Effector memory CD8-positive, alpha-beta T cell (primary cell): ENCODE measurements around the gene RTTN.

Source experiments
- ATAC-seq: fragments of 150-1000 bp; cut with Tn5 transposase; replicated peaks from 2 replicates; pipeline ENCODE4 v1.10.0; 2021; ENCODE audit warnings: mild to moderate bottlenecking, moderate library complexity
- DNase-seq, 3 experiments: peaks; one replicate each; pipeline ENCODE4 v3.0.0; 2021
- H3K27ac Mint-ChIP-seq, 2 donors: one replicate each; pipeline ENCODE4 v1.8.0; 2022; ENCODE audit warnings: mild to moderate bottlenecking in 2 of 2, mixed read lengths in 2 of 2, moderate library complexity in 2 of 2
- H3K27me3 Mint-ChIP-seq, 2 donors: one replicate each; pipeline ENCODE4 v1.8.0; 2022; ENCODE audit warnings: mixed read lengths in 2 of 2
- H3K36me3 Mint-ChIP-seq: one replicate; pipeline ENCODE4 v1.8.0; 2022; ENCODE audit warnings: mild to moderate bottlenecking, moderate library complexity, mixed read lengths; ENCODE audit not compliant: insufficient read depth
- H3K4me1 Mint-ChIP-seq, 2 donors: one replicate each; pipeline ENCODE4 v1.8.0; 2022; ENCODE audit warnings: low read depth in 2 of 2, mixed read lengths in 2 of 2
- H3K4me3 Mint-ChIP-seq, 2 donors: one replicate each; pipeline ENCODE4 v1.8.0; 2022; ENCODE audit warnings: mild to moderate bottlenecking in 2 of 2, mixed read lengths in 2 of 2, moderate library complexity in 2 of 2
- H3K9me3 Mint-ChIP-seq, 2 donors: one replicate each; pipeline ENCODE4 v1.8.0; 2022; ENCODE audit warnings: mixed read lengths in 2 of 2

RTTN gene

DNA sequence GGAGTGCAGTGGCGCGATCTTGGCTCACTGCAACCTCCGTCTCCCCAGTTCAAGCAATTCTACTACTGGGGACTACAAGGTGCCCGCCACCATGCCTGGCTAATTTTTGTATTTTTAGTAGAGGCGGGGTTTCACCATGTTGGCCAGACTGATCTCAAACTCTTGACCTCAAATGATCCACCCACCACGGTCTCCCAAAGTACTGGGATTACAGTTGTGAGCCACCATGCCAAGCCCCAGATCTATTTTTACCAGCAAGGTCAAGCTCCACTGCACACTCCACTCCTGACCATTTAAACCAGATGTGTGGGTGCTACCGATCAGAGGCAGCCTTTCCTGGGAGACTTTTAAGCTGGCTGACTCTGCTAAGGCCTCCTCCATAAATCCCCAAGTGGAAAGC, 190.4 kb downstream of the RTTN start:
- H3K27ac Mint-ChIP-seq = no peak overlapping the region
- H3K36me3 Mint-ChIP-seq = no peaks in the 10 kb centered on the region
- ATAC-seq (no peak), DNase-seq (no peak)
- no peaks in the 10 kb centered on the region for H3K4me1 Mint-ChIP-seq
- H3K9me3 Mint-ChIP-seq = peaks cover 0 to 5% of the 10 kb centered on the region in 2 donors
- no peak overlapping the region for H3K4me3 Mint-ChIP-seq
- H3K27me3 Mint-ChIP-seq = no peaks in the 10 kb centered on the region

DNA sequence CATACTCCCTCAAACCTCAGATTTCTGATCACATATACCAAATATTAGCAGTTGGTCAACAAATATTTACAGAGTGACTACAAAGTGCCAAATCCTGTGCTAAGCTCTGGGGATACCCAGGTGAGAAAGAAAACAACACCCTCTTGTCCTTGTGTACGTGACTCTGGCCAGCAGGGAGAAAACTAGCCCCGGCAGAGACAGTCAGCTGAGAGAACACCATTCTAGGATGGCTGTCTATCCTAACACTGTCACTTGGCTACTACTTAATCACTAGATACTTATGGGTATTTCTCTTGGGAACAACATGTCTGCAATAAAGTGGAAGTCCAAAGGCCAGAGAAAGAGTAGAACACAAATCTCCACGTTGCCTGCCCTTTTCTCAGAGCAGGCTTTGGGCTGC, 199.9 kb downstream of the RTTN start:
- peaks cover 5% of the 10 kb centered on the region for H3K36me3 Mint-ChIP-seq
- no peak for DNase-seq
- H3K9me3 Mint-ChIP-seq = peaks cover 0 to 2% of the 10 kb centered on the region in 2 donors
- H3K27ac Mint-ChIP-seq = no peak overlapping the region
- peaks cover 0 to 4% of the 10 kb centered on the region in 2 donors for H3K4me1 Mint-ChIP-seq
- no peaks in the 10 kb centered on the region for H3K27me3 Mint-ChIP-seq
- ATAC-seq = no peak
- H3K4me3 Mint-ChIP-seq = no peak overlapping the region

DNA sequence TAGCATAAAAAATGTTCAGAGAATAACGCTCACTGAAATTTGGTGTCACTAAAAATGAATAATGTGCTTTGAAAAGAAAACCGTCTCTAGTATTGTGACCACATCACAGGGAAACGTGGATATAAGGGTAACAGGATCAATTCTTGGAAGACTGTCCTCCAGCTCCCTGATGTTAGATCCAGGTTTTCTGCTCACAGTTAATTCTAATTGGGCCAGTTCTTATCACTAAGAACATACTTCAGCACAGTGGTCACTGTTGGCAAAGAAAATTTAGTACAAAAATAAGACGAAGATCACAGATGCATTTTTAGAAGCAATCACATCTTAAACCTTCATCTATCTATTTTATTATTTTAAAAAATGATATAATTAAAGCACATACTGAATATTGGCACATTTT, 200.8 kb downstream of the RTTN start:
- no peak overlapping the region for H3K27ac Mint-ChIP-seq
- ATAC-seq (no peak), DNase-seq (no peak)
- H3K4me3 Mint-ChIP-seq = no peak overlapping the region
- H3K9me3 Mint-ChIP-seq = no peaks in the 10 kb centered on the region
- peaks cover 5% of the 10 kb centered on the region for H3K36me3 Mint-ChIP-seq
- peaks cover 0 to 4% of the 10 kb centered on the region in 2 donors for H3K4me1 Mint-ChIP-seq
- H3K27me3 Mint-ChIP-seq = no peaks in the 10 kb centered on the region

- Mint-ChIP-seq H3K27ac (no peak overlapping the region), H3K9me3 (no peaks in the 10 kb centered on the region), H3K4me3 (no peak overlapping the region), H3K36me3 (peaks cover 3% of the 10 kb centered on the region), H3K27me3 (no peaks in the 10 kb centered on the region), H3K4me1 (peaks cover 4% of the 10 kb centered on the region in 2 donors)
- no peak for DNase-seq
- no peak for ATAC-seq
These were observed 205.8 kb downstream of the RTTN start for GRCh38 chr18:69999656-70000055.

DNA sequence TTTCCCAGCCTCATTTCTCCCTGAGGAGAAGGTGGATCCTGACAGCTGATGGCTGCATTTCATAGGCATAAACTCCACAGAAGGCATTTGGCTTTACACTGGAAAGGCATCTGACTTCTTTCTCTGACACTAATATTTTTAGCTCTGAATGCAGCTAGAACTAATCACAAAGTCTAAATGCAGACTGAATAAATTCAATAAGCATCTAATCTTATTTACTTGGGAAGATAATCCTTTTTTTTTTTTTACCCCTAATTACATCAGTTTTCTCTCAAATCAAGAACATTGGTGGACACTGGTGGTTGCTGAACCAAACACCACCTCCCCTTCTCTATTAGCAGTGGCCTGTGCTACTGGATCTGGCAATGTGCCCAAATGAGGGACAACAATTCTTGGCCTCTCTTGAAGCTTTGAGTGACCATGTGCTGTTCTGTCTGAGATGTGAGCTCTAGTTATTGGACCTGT, 206.9 kb downstream of the RTTN start:
- H3K4me1 Mint-ChIP-seq = peaks cover 4% of the 10 kb centered on the region in 2 donors
- no peak overlapping the region for H3K27ac Mint-ChIP-seq
- H3K36me3 Mint-ChIP-seq = no peaks in the 10 kb centered on the region
- no peak for DNase-seq
- H3K4me3 Mint-ChIP-seq = no peak overlapping the region
- no peak for ATAC-seq
- H3K9me3 Mint-ChIP-seq = no peaks in the 10 kb centered on the region
- H3K27me3 Mint-ChIP-seq = no peaks in the 10 kb centered on the region

DNA sequence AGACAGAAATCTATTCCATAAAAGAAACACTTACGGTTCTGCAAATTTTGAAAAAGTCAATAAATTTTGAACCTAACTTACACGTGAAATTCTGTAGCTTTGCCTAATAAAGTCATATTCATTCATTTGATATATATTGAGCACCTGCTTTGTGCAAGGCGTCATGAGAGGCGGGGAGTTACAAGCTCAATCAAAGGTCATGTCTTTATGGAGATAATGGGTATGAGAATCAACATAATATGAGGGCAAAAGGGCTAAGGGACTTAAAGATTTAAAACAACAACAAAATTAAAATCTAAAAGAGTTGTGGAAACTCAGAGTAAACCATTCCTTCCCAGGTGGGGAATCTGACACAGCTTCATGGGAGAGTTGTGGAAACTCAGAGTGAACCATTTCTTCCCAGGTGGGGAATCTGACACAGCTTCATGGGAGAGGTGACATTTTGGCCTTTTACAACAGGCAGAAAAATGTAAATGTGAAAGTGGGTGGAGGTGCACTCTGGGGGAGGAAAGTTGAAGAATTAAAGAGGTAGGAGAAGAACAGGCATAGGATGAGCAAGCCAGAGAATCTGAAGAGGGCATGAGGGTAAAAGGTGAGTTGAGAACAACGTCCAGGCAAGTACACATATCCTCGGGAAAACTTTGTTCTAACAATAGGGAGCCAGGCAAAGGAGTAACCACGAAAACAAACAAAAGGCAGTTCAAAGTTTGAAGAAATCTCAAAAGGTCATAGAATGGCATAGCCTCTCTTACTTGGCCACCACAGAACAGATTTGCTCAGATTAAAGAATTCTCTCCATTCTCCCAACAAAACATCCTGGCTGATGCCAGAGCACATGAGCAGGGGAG, 208.3 kb downstream of the RTTN start:
- ATAC-seq (no peak), DNase-seq (no peak)
- no peaks in the 10 kb centered on the region for H3K36me3 Mint-ChIP-seq
- peak overlapping the region in 1 of 2 donors; percentile 9 for H3K27ac Mint-ChIP-seq
- no peak overlapping the region for H3K4me3 Mint-ChIP-seq
- no peaks in the 10 kb centered on the region for H3K27me3 Mint-ChIP-seq
- no peaks in the 10 kb centered on the region for H3K9me3 Mint-ChIP-seq
- peaks cover 4% of the 10 kb centered on the region in 2 donors for H3K4me1 Mint-ChIP-seq

GRCh38 chr18:69996417-69996816, 209.1 kb downstream of the RTTN start:
- no peak for ATAC-seq
- Mint-ChIP-seq H3K4me1 (peaks cover 4% of the 10 kb centered on the region in 2 donors), H3K36me3 (no peaks in the 10 kb centered on the region), H3K27me3 (no peaks in the 10 kb centered on the region), H3K9me3 (no peaks in the 10 kb centered on the region), H3K4me3 (no peak overlapping the region), H3K27ac (no peak overlapping the region)
- no peak for DNase-seq

DNA sequence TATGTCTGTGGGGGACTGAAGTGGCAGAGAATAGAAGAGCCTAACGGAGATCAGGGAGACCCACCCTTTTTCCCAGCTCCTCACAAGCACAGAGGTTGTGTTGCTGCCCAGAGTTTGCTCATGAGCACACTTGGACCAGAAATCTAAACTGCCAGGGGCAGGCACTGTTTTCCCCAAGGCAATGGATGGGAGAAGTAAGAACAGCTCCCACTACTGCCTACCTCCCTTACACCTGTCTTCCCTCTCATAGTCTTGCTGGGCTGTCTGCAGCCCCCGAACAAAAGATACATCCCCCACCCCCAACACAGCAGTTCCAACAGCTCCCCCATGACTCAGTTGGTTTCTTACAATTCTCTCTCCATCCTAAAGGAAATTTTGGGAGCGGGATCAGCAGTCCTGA, 209.7 kb downstream of the RTTN start:
- no peak for ATAC-seq

GRCh38 chr18:69992776-69993175, 212.7 kb downstream of the RTTN start:
- peaks cover 0 to 6% of the 10 kb centered on the region in 2 donors for H3K9me3 Mint-ChIP-seq
- ATAC-seq (no peak), DNase-seq (no peak)
- H3K36me3 Mint-ChIP-seq = peaks cover 3% of the 10 kb centered on the region
- peaks cover 1 to 4% of the 10 kb centered on the region in 2 donors for H3K4me1 Mint-ChIP-seq
- no peak overlapping the region for H3K27ac Mint-ChIP-seq
- no peak overlapping the region for H3K4me3 Mint-ChIP-seq
- no peaks in the 10 kb centered on the region for H3K27me3 Mint-ChIP-seq

More for the DNA sequence above, 209.7 kb downstream of the RTTN start:
- Mint-ChIP-seq H3K4me1 (peaks cover 4% of the 10 kb centered on the region in 2 donors), H3K27me3 (no peaks in the 10 kb centered on the region), H3K9me3 (no peaks in the 10 kb centered on the region), H3K36me3 (no peaks in the 10 kb centered on the region), H3K27ac (no peak overlapping the region), H3K4me3 (no peak overlapping the region)
- DNase-seq = no peak

- peaks cover 3% of the 10 kb centered on the region for H3K36me3 Mint-ChIP-seq
- peaks cover 0 to 3% of the 10 kb centered on the region in 2 donors for H3K4me1 Mint-ChIP-seq
- ATAC-seq (no peak), DNase-seq (no peak)
- no peaks in the 10 kb centered on the region for H3K27me3 Mint-ChIP-seq
- no peak overlapping the region for H3K27ac Mint-ChIP-seq
- H3K4me3 Mint-ChIP-seq = no peak overlapping the region
- peaks cover 7 to 15% of the 10 kb centered on the region in 2 donors for H3K9me3 Mint-ChIP-seq
These were observed 217.6 kb downstream of the RTTN start for GRCh38 chr18:69987870-69988269.

DNA sequence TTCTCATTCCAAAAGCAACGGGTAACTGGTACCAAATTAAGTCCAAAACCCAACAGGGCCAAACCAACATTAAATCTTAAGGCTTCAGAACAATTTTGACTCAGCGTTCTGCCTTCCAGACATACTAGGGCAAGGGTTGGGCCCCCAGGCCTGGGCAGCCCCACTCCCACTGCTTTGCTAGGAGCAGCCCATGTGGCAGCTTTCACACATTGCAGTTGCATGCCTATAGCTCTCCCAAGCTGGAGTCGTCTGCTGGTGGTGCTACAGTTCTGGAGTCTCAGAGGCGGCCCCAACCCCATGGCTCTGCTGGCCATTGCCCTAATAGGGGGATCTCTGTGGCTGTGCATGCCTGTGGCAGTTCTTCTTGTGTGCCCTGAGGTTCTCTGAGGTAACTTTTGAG, 220.2 kb downstream of the RTTN start:
- Mint-ChIP-seq H3K27me3 (no peaks in the 10 kb centered on the region), H3K9me3 (peaks cover 7 to 15% of the 10 kb centered on the region in 2 donors), H3K36me3 (peaks cover 3% of the 10 kb centered on the region), H3K4me1 (peaks cover 12 to 25% of the 10 kb centered on the region in 2 donors), H3K27ac (no peak overlapping the region), H3K4me3 (no peak overlapping the region)
- no peak for ATAC-seq
- no peak for DNase-seq

- H3K4me1 Mint-ChIP-seq = peaks cover 12 to 26% of the 10 kb centered on the region in 2 donors
- peak overlapping the region in 1 of 2 donors; percentile 7 for H3K27ac Mint-ChIP-seq
- ATAC-seq = no peak
- DNase-seq = no peak
- peaks cover 5 to 6% of the 10 kb centered on the region in 2 donors for H3K9me3 Mint-ChIP-seq
- no peaks in the 10 kb centered on the region for H3K27me3 Mint-ChIP-seq
- no peaks in the 10 kb centered on the region for H3K36me3 Mint-ChIP-seq
- H3K4me3 Mint-ChIP-seq = no peak overlapping the region
These were observed 223.1 kb downstream of the RTTN start for GRCh38 chr18:69982417-69982816.

DNA sequence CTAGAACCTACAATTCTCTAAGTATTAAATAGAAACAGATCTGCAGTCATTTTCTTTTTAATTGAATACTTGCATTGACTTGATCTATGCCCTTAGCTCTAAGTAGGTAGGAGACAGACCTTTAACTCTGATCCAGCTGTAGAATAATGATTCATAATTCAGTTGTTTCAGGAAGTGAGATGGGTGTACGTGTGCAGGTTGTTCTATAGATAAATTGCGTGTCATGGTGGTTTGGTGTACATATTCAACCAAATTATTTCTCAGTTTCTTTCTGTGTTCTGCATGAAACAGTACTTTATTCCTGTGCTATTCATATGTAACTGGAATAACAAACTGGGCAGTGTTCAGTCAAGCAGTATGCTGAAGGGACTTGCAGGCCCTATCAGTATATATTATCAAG, 223.5 kb downstream of the RTTN start:
- H3K9me3 Mint-ChIP-seq = peaks cover 1 to 4% of the 10 kb centered on the region in 2 donors
- no peak overlapping the region for H3K4me3 Mint-ChIP-seq
- peaks cover 12 to 26% of the 10 kb centered on the region in 2 donors for H3K4me1 Mint-ChIP-seq
- no peak for DNase-seq
- H3K27ac Mint-ChIP-seq = peak overlapping the region; percentile 7 to 46
- no peaks in the 10 kb centered on the region for H3K27me3 Mint-ChIP-seq
- H3K36me3 Mint-ChIP-seq = no peaks in the 10 kb centered on the region
- ATAC-seq = no peak
